Panc1 (cell line): ENCODE measurements around the gene NPAS3.

ENCODE experiments used
- SIN3A ChIP-seq: IDR thresholded peaks from 2 replicates; pipeline ENCODE4 v1.6.1; 2012; ENCODE audit warnings: low read depth, mild to moderate bottlenecking, low read length, moderate library complexity, borderline replicate concordance; ENCODE audit not compliant: insufficient read depth
- TCF7L2 ChIP-seq: IDR thresholded peaks from 2 replicates; pipeline ENCODE4 v1.6.1; 2011; ENCODE audit warnings: mild to moderate bottlenecking, low read depth, low read length, inconsistent platforms
- TF ChIP-seq, protein P1 (sequence below): fragments of 450-650 bp; IDR thresholded peaks from 2 replicates; pipeline ENCODE4 v1.5.1; 2017; ENCODE audit warnings: mild to moderate bottlenecking

DNA sequence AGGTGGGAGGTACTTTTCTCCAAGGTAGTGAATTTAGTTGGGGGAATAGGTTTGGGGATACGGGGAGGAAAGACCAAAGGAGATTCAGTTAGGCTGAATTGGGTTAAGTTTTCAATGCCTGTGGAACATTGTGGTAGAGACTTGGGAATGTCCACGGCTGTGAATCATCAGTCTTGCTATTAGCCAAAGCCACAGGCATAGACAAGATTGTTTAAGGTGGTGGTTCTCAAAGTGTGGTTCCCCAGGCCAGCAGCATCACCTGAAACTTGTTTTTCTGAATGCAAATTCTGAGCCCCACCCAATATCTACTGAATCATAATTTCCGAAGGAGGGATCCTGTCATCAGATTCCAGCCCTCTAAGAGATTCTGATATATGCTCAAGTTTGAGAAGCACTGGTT, 696.0 kb downstream of the NPAS3 start:
- TF ChIP-seq, protein P1, sequence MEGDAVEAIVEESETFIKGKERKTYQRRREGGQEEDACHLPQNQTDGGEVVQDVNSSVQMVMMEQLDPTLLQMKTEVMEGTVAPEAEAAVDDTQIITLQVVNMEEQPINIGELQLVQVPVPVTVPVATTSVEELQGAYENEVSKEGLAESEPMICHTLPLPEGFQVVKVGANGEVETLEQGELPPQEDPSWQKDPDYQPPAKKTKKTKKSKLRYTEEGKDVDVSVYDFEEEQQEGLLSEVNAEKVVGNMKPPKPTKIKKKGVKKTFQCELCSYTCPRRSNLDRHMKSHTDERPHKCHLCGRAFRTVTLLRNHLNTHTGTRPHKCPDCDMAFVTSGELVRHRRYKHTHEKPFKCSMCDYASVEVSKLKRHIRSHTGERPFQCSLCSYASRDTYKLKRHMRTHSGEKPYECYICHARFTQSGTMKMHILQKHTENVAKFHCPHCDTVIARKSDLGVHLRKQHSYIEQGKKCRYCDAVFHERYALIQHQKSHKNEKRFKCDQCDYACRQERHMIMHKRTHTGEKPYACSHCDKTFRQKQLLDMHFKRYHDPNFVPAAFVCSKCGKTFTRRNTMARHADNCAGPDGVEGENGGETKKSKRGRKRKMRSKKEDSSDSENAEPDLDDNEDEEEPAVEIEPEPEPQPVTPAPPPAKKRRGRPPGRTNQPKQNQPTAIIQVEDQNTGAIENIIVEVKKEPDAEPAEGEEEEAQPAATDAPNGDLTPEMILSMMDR: no peak
- TF ChIP-seq TCF7L2: no peak
- no peak for TF ChIP-seq SIN3A
